HG02798 (cell line): ENCODE measurements around the gene SH3RF2.
A peak's percentile ranks its signal among the peaks of the same experiment; 100 is the strongest.
"Not testable (repeated sequence)": the region's sequence is repeated elsewhere in the genome, so short reads cannot be mapped to it uniquely, and the experiment has no call there.

Experiments
- ATAC-seq: cut with Tn5 transposase; IDR thresholded peaks from one replicate; pipeline ENCODE4 v1.9.1; 2021; ENCODE audit warnings: mild to moderate bottlenecking; ENCODE audit not compliant: unreplicated experiment, poor library complexity

SH3RF2 gene, protein sequence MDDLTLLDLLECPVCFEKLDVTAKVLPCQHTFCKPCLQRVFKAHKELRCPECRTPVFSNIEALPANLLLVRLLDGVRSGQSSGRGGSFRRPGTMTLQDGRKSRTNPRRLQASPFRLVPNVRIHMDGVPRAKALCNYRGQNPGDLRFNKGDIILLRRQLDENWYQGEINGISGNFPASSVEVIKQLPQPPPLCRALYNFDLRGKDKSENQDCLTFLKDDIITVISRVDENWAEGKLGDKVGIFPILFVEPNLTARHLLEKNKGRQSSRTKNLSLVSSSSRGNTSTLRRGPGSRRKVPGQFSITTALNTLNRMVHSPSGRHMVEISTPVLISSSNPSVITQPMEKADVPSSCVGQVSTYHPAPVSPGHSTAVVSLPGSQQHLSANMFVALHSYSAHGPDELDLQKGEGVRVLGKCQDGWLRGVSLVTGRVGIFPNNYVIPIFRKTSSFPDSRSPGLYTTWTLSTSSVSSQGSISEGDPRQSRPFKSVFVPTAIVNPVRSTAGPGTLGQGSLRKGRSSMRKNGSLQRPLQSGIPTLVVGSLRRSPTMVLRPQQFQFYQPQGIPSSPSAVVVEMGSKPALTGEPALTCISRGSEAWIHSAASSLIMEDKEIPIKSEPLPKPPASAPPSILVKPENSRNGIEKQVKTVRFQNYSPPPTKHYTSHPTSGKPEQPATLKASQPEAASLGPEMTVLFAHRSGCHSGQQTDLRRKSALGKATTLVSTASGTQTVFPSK

DNA sequence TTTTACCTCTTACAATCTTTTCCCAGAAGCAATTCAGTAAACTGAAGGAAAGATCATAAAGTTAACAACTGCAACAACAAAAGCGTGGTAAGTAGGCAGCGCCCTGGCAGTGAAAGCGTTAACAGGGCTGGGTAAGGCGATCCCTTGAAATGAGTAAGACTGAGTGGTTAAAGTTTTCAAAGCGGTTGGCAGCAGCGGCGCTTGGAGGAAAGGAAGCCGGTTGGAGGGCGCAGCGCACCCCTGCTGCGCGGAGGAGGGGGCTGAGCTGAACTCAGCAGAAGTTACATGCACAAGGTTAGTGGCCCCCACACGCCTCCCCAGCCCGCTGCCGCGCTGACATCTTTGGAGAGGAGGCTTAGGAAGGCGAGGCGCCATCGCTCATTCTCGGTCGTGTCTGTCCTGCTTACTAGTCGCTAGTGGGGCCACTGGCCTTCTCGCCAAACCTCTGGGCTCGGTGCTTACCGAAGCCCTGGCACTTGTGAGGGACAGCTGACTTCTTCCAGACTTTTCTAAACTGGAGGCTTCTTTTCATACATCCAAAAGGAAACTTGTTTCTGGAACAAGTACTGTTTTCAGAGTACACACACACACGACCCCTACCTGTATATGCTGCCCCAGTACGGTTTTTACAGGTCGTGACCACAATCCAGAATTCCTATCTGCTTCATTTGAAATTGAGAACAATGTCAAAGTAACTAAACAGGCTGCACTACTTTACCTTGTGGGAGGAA is at the start of gene SH3RF2:
Gene SH3RF2 (plus strand): TSS at position 178 of the 731 bp plus-strand sequence. CDS start 1,351 bp downstream, outside the sequence.
- no peak for ATAC-seq

DNA sequence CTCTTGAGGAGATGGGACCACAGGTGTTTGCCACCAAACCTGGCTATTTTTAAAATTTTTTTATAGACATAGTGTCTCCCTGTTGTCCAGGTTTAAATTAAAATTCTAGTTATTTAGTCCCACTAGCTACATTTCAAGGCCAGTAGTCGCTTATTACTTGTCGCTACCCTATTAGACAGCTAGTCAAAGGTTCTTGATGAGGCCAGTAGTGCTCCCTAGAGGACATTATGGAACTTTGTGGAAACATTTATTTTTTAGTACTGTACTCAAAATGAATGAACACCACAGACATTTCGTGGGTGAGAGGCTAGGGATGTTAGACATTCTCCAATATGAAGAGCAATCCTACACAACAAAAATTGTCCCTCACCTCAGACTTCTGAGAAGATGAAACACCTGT is 49.2 kb upstream of the SH3RF2 start:
- ATAC-seq, result no peak

DNA sequence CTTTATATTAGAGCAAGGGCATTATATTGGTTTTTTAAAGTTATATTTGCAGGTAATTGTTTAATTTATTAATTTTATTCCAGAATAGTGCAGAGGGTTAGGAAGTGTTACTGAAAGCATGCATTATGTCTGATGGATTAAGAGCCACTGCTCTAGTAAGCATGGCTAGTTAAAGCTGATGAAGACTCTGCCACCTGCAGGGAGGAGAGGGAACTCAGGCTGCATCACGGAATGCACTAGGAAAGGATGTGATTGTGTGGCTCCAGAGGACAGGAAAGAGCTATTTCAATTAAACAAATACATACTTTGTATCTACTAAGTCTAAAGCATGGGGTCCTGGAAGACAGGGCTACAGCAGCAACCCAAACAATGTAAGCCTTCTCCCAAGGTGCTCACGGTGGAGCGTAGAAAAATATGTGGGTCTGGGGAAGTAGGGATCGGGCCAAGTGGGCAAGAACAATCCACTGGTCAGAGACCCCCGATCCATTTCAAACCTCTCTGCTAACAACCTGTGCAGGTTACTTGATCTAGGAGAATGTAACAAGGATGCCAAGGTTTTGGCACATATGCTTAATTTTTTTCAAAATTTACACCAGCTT is 48.3 kb upstream of the SH3RF2 start:
- peak; percentile 56 for ATAC-seq

DNA sequence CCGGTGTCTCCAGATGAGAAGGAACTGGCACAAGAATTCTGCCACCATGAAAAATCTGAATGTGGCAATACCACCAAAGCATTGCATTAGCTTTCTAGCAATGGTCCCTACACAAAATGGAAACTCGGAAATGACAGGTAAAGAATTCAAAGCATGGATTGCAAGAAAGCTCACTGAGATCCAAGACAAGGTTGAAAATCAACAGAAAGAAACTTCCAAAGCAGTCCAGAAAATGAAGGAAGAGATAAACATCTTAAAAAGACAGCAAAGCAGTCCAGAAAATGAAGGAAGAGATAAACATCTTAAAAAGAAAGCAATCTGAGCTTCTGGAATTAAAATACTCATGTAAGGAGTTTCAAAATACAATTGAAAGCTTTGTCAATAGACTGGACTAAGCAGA is 46.8 kb upstream of the SH3RF2 start:
- ATAC-seq, result no peak

DNA sequence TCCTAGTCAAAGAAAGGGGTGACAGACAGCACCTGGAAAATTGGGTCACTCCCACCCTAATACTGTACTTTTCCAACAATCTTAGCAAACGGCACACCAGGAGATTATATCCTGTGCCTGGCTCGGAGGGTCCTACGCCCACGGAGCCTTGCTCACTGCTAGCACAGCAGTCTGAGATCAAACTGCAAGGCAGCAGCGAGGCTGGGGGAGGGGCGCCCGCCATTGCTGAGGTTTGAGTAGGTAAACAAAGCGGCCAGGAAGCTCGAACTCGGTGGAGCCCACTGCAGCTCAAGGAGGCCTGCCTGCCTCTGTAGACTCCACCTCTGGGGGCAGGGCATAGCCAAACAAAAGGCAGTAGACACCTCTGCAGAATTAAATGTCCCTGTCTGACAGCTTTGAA is 45.0 kb upstream of the SH3RF2 start:
- not testable (repeated sequence) for ATAC-seq

DNA sequence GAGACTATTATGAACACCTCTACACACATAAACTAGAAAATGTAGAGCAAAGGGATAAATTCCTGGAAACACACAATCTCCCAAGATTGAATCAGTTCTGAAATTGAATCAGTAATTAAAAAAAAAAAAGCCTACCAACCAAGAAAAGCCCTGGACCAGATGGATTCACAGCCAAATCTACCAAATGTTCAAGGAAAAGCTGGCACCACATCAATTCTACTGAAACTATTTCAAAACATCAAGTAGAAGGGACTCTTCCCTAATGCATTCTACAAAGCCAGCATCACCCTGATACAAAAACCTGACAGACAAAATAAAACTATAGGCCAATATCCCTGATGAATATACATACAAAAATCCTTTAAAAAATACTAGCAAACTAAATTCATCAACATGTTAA is 38.2 kb upstream of the SH3RF2 start:
- no peak for ATAC-seq

DNA sequence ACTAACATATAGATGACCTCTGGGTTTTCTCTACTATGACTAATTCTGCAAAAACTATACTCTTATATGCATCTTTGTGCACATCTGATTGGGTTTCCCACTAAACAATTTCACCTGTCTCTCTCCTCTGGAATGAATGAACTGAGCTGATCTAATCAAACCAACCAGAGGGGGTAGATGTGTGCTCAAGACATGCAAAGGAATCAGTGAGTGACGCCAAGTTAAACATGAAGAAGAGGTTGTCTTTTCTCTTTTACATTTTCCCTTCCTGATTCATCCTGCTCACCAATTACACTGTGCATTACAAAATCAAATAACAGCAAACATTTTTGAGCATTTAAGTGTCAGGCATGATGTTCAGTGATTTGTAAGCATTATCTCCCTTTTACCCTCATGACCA is 34.0 kb upstream of the SH3RF2 start:
- ATAC-seq, result no peak

DNA sequence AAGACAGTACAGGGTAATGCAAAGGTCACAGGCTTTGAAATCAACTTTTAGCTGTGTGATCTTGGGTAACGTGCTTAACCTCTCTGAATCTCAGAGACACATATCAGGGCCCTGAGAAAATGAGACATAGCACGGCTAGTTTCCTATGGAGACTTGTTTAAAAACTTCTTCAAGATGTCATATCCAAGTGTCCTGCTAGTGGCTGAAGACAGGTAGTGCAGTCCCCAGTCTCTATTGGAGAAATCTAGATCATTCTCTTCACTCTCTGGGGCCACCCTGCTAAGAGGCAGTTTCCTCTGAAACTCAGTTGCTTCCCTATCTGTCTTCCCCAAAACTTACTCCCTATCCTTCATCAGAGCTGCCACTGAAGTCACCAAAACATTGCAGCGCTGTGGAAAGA is 33.3 kb upstream of the SH3RF2 start:
- no peak for ATAC-seq

DNA sequence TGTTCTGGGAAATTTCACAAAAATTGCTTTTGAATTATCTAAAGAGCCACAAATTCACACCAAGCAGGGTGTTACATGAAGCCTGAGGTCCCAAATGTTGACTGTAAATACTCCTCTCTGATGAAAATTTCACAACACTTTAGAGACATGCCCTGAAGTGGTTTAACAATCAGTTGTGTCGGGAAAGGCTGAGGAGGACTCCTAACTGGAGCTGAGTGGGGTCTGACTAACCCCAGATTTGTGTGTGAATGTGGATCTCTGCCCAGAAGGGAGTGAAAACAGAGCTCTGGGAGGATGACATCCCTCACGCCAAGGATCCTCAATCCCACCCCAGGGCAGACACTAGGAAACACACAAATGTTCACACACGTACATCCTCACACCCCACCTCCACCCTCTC is 32.5 kb upstream of the SH3RF2 start:
- ATAC-seq, result no peak

DNA sequence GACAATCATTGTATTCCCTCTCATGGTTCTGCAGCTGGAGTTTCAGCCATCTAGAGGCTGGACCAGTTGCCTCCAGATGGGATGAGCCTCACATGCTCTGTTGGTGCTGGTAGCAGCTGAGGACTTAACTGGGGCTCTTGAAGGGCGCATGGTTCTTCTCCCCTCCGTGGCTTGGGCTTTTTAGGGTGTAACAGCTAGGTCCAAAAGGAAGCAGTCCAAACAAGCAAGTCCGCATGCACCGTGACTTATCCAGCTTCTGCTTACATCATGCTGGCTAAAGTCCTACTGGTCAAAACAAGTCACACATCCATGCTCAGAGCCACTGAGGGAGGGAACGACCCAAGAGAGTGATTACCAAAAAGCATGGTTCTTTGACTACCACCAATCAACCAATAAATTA is 31.6 kb upstream of the SH3RF2 start:
- no peak for ATAC-seq

DNA sequence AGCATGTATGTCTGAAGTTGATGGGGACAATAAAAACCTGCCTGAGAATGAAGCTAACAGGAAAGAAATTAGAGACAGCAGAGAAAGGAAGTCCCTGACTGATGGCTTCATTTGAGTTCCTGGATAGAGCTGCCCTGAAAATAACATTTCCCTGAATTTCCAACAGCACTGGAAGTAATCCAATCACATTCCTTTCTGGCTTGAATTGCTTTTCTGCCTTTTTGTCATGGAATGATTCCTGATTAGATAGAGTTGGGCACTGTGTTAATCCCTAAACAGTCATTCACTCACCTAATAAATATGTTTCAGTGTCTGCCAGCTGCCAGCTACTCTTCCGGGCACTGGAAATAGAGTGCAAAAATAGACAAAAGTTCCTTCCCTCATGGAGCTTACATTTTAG is 30.0 kb upstream of the SH3RF2 start:
- ATAC-seq, result no peak

DNA sequence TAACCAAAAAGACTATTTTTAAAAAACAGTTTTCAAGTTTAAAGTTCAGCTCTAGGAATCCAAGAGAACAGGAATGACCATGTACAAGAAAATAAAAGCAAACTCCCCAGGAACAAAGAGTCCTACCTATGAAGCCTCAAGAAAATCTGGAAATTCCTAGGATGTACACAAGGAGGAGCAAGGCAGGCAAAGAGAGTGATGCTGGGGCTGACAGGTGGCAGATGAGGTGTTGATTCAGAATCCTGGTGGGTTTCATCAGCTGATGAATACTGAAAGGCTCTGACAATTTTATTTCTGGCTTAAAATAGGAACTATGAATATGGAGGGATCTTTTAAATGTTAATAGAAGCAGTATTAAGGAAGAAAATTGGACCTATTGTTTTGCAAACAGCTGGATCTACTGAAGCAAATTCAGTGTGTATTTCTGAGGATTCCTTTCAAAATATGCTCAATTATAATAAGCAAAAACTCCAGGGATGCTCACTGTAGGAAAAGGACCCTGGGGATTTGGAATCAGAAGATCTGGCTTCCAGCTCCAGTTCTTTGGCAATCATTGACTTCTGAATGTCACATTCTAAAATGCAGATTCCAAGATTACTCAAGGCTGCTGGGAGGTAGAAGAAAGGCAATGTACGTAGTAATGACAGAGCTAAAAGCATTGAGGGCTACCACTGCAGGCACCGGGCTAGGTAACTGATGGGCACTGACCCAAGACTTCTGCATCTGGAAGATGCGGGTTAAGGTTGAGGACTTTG is 28.0 kb upstream of the SH3RF2 start:
- no peak for ATAC-seq

DNA sequence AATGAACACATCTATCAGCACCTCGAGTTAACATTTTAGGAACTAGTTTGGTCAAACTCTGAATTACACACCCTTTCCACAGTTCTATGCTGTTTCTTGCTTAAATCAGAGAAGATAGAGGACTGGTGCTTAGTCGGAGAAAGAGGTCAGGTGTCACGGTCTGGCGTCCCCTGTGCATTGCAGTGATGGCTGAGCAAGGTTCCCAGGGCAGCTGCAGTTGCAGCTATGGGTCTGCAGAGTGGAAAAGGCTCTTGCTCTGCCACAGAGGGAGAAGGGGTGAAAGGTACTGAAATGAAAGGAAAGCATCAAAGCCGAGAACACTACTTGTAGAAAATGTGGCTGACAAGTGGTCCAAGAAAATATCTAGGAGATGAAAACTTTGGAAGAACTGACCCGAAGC is 25.2 kb upstream of the SH3RF2 start:
- ATAC-seq, result no peak

DNA sequence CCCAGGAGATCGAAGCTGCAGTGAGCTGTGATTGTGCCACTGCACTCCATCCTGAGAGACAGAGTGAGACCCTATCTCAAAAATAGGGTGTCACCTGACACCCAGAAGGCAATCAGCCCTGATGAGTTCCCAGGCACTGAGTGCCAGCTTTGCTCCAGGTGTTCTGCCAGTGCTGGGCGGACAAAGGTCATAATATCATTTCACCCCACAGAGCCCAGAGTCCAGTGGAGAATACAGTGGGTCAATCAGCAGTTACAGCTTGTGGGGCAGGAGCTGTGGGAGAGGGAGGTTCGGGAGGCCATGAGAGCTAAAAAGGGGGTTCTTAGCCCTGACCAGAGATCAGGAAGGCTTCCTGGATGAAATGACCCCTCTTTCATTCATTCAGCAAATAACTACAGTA is 24.4 kb upstream of the SH3RF2 start:
- no peak for ATAC-seq

DNA sequence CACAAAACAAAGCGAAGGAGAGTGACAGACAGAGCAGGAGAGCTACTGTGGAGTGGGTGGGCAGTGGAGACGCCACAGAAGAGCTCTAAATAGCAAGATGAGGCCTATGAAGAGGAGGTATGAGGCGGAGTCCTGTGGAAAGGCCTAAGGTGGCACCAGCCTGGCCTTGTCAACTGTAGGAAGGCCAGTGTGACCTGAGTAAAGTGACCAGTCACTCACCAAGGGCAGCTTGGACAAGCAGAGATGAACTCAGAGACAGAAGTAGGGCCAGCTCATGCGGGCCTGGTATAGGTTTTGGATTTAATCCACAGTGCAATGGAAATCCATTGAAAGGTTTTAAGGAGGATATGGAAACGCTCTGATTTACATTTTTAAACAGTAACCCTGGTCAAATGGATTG is 23.8 kb upstream of the SH3RF2 start:
- ATAC-seq, result no peak

DNA sequence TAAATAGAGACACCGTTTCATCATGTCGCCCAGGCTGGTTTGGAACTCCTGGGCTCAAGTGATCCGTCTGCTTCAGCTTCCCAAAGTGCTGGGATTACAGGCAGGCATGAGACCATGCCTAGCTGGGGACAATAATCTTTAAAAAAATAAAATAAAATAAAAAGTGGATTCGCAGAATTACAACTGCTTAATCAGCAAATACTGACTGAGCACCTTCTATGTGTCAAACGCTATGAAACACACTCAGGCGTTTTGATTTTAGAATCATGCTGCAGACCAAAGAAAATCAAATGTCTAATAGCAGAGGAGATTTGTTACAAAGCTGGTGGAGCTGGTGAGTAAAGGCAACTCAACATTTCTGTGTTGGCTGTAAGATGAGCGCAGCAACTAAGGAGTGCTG is 22.7 kb upstream of the SH3RF2 start:
- ATAC-seq, result no peak

DNA sequence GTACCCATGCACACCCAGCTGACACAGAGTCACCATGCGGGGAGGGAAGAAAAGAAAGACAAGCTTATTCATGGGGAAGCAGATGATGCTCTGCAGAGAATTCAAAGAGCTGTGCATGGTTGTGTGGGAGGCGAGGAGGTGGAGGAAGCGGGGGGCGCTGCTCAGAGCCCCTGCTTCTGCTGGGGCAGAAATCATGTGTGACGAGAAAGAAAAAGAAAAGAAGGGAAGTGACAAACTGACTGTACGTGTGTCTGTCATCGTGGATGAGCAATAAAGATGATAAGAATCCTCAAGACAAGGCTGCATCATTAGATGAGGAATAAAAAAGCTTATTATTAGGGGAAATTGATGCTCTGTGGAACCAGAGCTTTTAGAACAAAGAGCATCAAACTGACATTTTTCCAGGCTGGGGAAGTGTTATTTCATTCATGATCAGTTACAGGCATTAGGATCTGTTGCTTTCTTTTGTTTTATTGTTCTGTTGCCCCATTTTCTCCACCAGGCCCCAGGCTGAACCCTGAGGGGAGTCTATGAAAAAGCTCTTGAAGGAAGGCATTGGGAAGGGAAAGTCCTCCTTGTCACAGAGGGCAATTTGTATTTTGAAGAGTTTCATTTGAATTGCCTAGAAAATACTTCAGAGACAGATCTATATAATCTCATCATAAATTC is 20.3 kb upstream of the SH3RF2 start:
- no peak for ATAC-seq

DNA sequence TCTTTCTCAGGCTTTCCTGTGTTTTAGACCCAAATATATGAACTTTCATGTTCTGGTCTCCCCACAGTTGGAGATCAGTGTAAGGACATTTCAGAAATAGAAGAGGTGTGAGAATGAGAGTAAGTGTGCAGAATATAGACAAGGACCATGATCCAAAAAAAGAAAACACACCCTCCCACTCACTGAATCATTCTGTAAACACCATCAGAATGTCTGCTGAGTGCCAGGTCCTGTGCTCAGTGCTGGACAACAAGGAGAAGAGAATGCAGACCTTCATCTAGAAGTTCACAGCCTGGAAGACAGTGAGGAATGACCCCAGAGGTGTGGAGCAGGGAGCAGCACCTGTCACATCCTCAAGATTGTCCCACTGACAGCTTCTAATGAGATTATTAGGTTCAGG is 19.1 kb upstream of the SH3RF2 start:
- ATAC-seq, result no peak

DNA sequence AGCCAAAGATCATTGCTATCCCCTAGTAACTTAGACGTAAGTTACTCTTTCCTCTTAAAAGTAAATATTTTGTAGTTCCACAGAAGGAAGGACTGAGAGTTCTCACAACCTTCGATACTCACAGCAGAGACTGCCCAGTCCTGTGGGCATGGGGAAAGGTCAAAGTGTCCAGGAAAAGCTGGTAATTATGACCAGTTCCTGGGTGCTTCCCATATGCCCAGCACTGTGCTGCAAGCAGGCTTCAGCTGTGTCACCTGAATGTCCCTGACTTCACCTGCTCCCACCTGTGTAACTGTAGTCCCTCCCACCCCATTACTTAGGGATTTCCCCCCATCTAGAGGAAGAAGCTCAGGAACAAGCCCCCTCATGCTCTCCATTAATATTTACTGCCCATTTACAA is 18.0 kb upstream of the SH3RF2 start:
- ATAC-seq, result no peak

DNA sequence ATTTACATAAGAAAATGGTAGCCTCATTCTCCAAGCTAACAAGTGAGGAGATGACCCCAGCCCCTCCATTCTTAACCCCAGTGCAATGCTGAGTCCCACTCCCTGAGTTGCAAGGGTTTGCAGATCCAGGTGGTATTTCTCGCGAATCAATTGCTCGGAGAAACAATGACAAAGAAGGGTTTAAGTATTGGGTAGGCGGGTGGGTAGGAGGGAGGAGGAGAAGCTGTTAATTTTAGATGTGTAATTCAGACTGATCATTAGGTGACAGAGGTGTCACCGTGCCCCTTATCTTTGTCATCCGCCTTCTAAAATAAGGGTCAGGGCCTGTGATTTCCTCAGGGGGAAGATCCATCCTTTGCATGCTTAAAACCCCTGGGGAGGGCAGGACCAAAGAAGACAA is 17.0 kb upstream of the SH3RF2 start:
- no peak for ATAC-seq
